ENCODE measurements around the gene GYG2. TPM values are rescaled to one million over a fixed set of nuclear protein-coding genes. Genes with fewer than 3 reads are reported as not detected.
A peak's percentile ranks its signal among the peaks of the same experiment; 100 is the strongest.

GYG2 gene
- total and polyA plus RNA-seq, 2 of the 8 experiments (the other 6 are each of a cell fraction or from before 2014, with no cell fraction given), result 52.8 to 65.3 TPM

DNA sequence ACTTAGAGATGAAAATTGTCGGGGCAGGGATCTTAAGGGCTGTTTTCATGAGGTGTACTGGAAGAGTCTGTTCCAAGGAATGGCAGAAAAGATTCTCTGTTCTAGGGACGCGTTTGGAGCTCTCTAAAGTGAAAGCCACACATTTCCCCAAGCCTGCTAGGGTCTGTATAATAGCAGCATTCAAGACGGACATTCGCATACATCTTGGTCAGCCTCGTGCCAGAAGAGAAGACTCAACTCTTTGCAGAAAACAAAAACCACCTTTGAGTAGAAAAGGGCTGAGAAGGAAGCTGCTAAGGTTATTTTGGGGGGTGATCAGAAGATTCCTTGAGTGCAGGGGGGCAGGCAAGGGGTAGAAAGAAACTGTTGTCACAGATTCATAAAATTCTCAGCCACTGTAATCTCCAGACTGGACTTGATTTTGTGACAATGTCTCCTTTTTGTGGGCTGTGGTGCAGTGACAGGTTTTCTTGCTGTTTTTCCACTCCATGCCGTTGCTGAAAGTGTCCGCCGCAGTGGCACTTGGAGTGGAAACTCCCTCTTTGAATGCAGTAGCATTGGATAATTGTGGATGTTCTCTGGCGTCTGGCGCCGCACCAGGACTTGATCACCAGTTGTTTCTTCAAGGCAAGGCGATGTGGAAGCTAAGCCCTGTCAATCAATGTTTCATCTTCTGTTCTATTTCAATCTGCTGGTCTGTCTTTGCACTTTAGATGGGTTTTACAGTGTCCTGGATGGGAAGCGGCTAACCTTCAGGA, 2.9 kb downstream of the GYG2 start:
- POLR2A ChIA-PET (ENCODE audit: partially characterized antibody), result interaction anchor here (0.8 to 1.3 kb wide), 2 partner anchors 9 to 10 kb away, joined by 3 read pairs; no protein-coding TSS in a partner anchor
- WGBS, 2 experiments (ENCODE audit: extremely low coverage in 1 of 2, insufficient coverage in 1 of 2, insufficient read length in 1 of 2, insufficient replicate concordance in 2 of 2, low coverage in 1 of 2, low lambda C conversion rate in 2 of 2, missing lambda C conversion rate in 1 of 2), result 93% methylated on average over 12 of the region's 14 CpGs; no CpG with 5 or more reads in 1 of the 2 experiments
- Histone ChIP-seq H2BK5ac (ENCODE audit: low read depth, low read length) (no peak overlapping the region), H3K27ac (ENCODE audit: low read depth, low read length) (no peak overlapping the region), H4K20me1 (replicated peaks in 1 of 2; ENCODE audit: control insufficient read depth in 1 of 2, insufficient read depth in 2 of 2, low read length in 2 of 2) (no peaks in the 10 kb centered on the region), H4K91ac (replicated peaks; ENCODE audit: insufficient read length, low read length) (no peak overlapping the region), H3K4me1 (replicated peaks in 1 of 4; ENCODE audit: control insufficient read depth in 3 of 4, insufficient read depth in 4 of 4, low read length in 3 of 4) (peaks cover 0 to 5% (median 1%) of the 10 kb centered on the region in 4 experiments; a peak in 4 of 7 replicates), H3K9me3 (ENCODE audit: insufficient read depth in 2 of 2, low read depth in 1 of 2, low read length in 1 of 2) (no peaks in the 10 kb centered on the region), H3K56ac (replicated peaks; ENCODE audit: insufficient read length, low read depth, low read length) (no peak overlapping the region), H4K8ac (ENCODE audit: extremely low read depth, insufficient read depth, low read length) (no peak overlapping the region), H3K79me2 (ENCODE audit: control insufficient read depth in 1 of 2, insufficient read depth in 2 of 2, low read length in 2 of 2) (peaks cover 0 to 25% of the 10 kb centered on the region in 2 experiments; a peak in 2 of 4 replicates), H3K14ac (ENCODE audit: insufficient read length) (no peak overlapping the region), H3K4ac (replicated peaks; ENCODE audit: insufficient read length, low read depth, low read length) (no peak overlapping the region), H2BK20ac (ENCODE audit: low read length) (no peak overlapping the region), H2BK12ac (ENCODE audit: low read depth, low read length) (no peak overlapping the region), H3K36me3 (ENCODE audit: control insufficient read depth in 2 of 4, insufficient read depth in 4 of 4, low read length in 3 of 4) (peaks cover 0 to 14% (median 5%) of the 10 kb centered on the region in 4 experiments; a peak in 3 of 8 replicates), H3K79me1 (ENCODE audit: low read depth, low read length) (no peaks in the 10 kb centered on the region), H2BK15ac (ENCODE audit: low read length) (no peak overlapping the region), H4K5ac (ENCODE audit: insufficient read length, low read depth, low read length) (no peak overlapping the region), H2BK120ac (replicated peaks; ENCODE audit: low read depth, low read length) (no peak overlapping the region), H3K4me2 (ENCODE audit: insufficient read depth in 1 of 2, low read depth in 2 of 2, low read length in 2 of 2) (no peak overlapping the region; a peak in 1 of 4 replicates), H2AK5ac (ENCODE audit: low read depth, low read length) (no peak overlapping the region), H3K4me3 (ENCODE audit: extremely low read depth in 1 of 4, insufficient read depth in 2 of 4, low read depth in 3 of 4, low read length in 4 of 4) (no peak overlapping the region), H3K23ac (ENCODE audit: insufficient read length) (no peak overlapping the region), H3K23me2 (ENCODE audit: low read depth, low read length) (peaks cover 9% of the 10 kb centered on the region; the same call in 1 of the 2 replicates), H3K9ac (replicated peaks in 1 of 4; ENCODE audit: extremely low read depth in 1 of 4, low read depth in 3 of 4, low read length in 3 of 4) (no peak overlapping the region), H3K27me3 (replicated peaks in 1 of 4; ENCODE audit: control insufficient read depth in 3 of 4, extremely low read depth in 1 of 4, insufficient read depth in 3 of 4, low read length in 3 of 4) (peaks cover 0 to 4% (median 0%) of the 10 kb centered on the region in 4 experiments; a peak in 2 of 7 replicates), H2AFZ (ENCODE audit: low read length) (no peak overlapping the region), H3K18ac (ENCODE audit: extremely low read depth, low read length) (no peak overlapping the region)
- no peak for DNase-seq (ENCODE audit: low read depth in 1 of 2, low spot score in 2 of 2)
- FAIRE-seq, result peak; percentile 76
- CTCF ChIA-PET (ENCODE audit: partially characterized antibody), result no interaction called here
- TF ChIP-seq JUND (IDR thresholded peaks at IDR 0.05; ENCODE audit: low read length), result no peak
- TF ChIP-seq, protein P1, sequence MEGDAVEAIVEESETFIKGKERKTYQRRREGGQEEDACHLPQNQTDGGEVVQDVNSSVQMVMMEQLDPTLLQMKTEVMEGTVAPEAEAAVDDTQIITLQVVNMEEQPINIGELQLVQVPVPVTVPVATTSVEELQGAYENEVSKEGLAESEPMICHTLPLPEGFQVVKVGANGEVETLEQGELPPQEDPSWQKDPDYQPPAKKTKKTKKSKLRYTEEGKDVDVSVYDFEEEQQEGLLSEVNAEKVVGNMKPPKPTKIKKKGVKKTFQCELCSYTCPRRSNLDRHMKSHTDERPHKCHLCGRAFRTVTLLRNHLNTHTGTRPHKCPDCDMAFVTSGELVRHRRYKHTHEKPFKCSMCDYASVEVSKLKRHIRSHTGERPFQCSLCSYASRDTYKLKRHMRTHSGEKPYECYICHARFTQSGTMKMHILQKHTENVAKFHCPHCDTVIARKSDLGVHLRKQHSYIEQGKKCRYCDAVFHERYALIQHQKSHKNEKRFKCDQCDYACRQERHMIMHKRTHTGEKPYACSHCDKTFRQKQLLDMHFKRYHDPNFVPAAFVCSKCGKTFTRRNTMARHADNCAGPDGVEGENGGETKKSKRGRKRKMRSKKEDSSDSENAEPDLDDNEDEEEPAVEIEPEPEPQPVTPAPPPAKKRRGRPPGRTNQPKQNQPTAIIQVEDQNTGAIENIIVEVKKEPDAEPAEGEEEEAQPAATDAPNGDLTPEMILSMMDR (IDR thresholded peaks at IDR 0.05; ENCODE audit: control extremely low read depth in 1 of 3, insufficient read depth in 1 of 3, low read depth in 1 of 3, low read length in 3 of 3), result no peak
- TF ChIP-seq SP4 (IDR thresholded peaks at IDR 0.05; ENCODE audit: low read length), result no peak
- no peak for TF ChIP-seq SIRT6 (IDR thresholded peaks at IDR 0.05; ENCODE audit: low read length)
- TF ChIP-seq NRF1 (IDR thresholded peaks at IDR 0.05; ENCODE audit: low read depth, low read length), result no peak
- TF ChIP-seq CEBPB (IDR thresholded peaks at IDR 0.05; ENCODE audit: low read depth, low read length), result no peak
- no peak for TF ChIP-seq CHD1 (IDR thresholded peaks at IDR 0.05; ENCODE audit: low read depth, low read length)
- no peak for TF ChIP-seq CREB1 (IDR thresholded peaks at IDR 0.05)
- no peak for TF ChIP-seq RAD21 (IDR thresholded peaks at IDR 0.05 in 1 of 2, conservative IDR thresholded peaks at IDR 0.05 in 1 of 2; ENCODE audit: low read depth in 2 of 2, low read length in 2 of 2)
- no peak for TF ChIP-seq KDM4A (IDR thresholded peaks at IDR 0.05; ENCODE audit: low read depth, low read length, severe bottlenecking)
